SK-N-MC (cell line): ENCODE data around the gene DAZAP2.

Source experiments
- EZH2 ChIP-seq: fragments of 200-600 bp; sonication (generic); IDR thresholded peaks from one replicate; pipeline ENCODE4 v1.6.1; 2017; ENCODE audit warnings: antibody characterized with exemption
- FOXP2 ChIP-seq: optimal IDR thresholded peaks from 2 replicates; pipeline ENCODE3; 2011; ENCODE audit warnings: mild to moderate bottlenecking, moderate library complexity; ENCODE audit not compliant: insufficient read depth; ENCODE audit errors: extremely low read length, control extremely low read depth
- POLR2AphosphoS5 ChIP-seq: IDR thresholded peaks from 2 replicates; pipeline ENCODE4 v1.6.1; 2012; ENCODE audit warnings: mild to moderate bottlenecking, low read depth, low read length, borderline replicate concordance

GRCh38 chr12:51240971-51241370, 2.3 kb downstream of the DAZAP2 start:
- TF ChIP-seq EZH2 (no peak), POLR2AphosphoS5 (no peak), FOXP2 (no peak)
